Tibial nerve (tissue), 4 donors: Measurements from ENCODE around the gene RPL13. TPM values are rescaled to one million over a fixed set of nuclear protein-coding genes. Genes with fewer than 3 reads are reported as not detected.

Source experiments
- DNase-seq, 2 donors: peaks; one replicate each; pipeline ENCODE4 v3.0.0-alpha.2; 2019; ENCODE audit warnings: low spot score in 2 of 2
- H3K27ac ChIP-seq, 4 donors: fragments of 200-600 bp; sonication (generic) in 3 of 4; one replicate each; pipeline ENCODE4 v1.5.1; 2017 to 2019; ENCODE audit warnings: mild to moderate bottlenecking in 1 of 4
- H3K27me3 ChIP-seq, 2 donors: fragments of 200-600 bp; sonication (generic) in 1 of 2; one replicate each; pipeline versions ENCODE4 v1.5.1 to v1.6.0; 2017 to 2019
- H3K36me3 ChIP-seq, 3 donors: fragments of 200-600 bp; sonication (generic); one replicate each; pipeline ENCODE4 v1.5.1; 2018 to 2019
- H3K4me1 ChIP-seq, 4 donors: fragments of 200-600 bp; sonication (generic) in 3 of 4; one replicate each; pipeline ENCODE4 v1.5.1; 2017 to 2019
- H3K4me3 ChIP-seq, 4 donors: fragments of 200-600 bp; sonication (generic) in 3 of 4; one replicate each; pipeline ENCODE4 v1.5.1; 2017 to 2019; ENCODE audit warnings: mild to moderate bottlenecking in 1 of 4, moderate library complexity in 1 of 4
- H3K9me3 ChIP-seq, 4 donors: fragments of 200-600 bp; sonication (generic) in 3 of 4; one replicate each; pipeline ENCODE4 v1.5.1; 2017 to 2019
- EP300 ChIP-seq, 2 donors: sonication (generic); formaldehyde crosslinking; IDR thresholded peaks; one replicate each; pipeline ENCODE4 v1.6.1; 2017; ENCODE audit warnings: antibody characterized with exemption in 2 of 2, mild to moderate bottlenecking in 1 of 2
- POLR2A ChIP-seq, 2 donors: fragments of 450-650 bp; IDR thresholded peaks; one replicate each; pipeline ENCODE4 v1.6.1; 2017; ENCODE audit warnings: antibody characterized with exemption in 2 of 2, mild to moderate bottlenecking in 2 of 2, moderate library complexity in 2 of 2
- WGBS, 2 donors: methylation state at CpG; one replicate each; pipeline ENCODE4 v1.1.5; 2018; 5-methylcytosine and 5-hydroxymethylcytosine counted together
- total RNA-seq, 4 donors: library from RNA; depleted of rRNA; stranded (reverse); fragments of >200 nt; gene quantifications; one replicate each; pipeline ENCODE4 v1.1.0, GENCODE V29; 2016
- TF ChIP-seq, protein P1 (sequence below), 5 experiments: fragments of 200-600 bp in 3 of 5; fragments of 450-650 bp in 2 of 5; sonication (generic) in 3 of 5; IDR thresholded peaks; one replicate each; pipeline ENCODE4 v1.5.1; 2016 to 2019; ENCODE audit warnings: antibody characterized with exemption in 5 of 5, mild to moderate bottlenecking in 3 of 5, moderate library complexity in 2 of 5

Gene RPL13
- total RNA-seq, 4 donors from 2014 or later: 5,811 to 9,745 (median 6,935) TPM

DNA sequence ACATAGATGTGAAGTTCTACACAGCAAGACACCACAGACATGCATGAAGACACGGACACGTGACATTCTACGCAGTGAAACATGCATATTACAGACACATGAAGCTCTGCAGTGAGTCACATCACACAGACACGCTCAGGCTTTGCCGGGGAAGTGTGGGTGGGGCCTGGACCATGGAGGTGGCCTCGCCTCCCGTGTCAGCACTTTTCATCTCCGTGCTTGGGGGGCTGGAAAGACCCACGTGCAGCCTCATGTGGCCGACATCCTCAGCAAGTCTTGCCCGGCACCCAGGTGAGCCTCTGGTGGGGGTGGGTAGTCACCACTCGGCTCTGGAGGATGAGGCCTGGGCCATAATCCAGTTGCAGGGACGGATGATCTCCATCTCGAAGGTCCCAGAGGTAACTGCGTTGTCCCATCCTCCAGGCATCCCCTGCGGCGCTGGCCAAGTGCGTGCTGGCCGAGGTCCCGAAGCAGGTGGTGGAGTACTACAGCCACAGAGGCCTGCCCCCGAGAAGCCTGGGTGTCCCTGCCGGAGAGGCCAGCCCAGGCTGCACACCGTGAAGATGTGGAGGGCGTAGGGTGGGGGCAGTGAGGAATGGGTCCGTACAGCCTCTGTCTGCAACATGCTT lies 35.7 kb downstream of the RPL13 start:
- Histone ChIP-seq H3K27me3 (no peaks in the 10 kb centered on the region), H3K27ac (no peak overlapping the region), H3K9me3 (no peaks in the 10 kb centered on the region), H3K36me3 (no peaks in the 10 kb centered on the region), H3K4me3 (no peak overlapping the region), H3K4me1 (no peaks in the 10 kb centered on the region)
- 70 to 82% methylated on average over 22 to 24 of the region's 25 CpGs for WGBS, 2 donors
- DNase-seq: no peak
- TF ChIP-seq, protein P1, sequence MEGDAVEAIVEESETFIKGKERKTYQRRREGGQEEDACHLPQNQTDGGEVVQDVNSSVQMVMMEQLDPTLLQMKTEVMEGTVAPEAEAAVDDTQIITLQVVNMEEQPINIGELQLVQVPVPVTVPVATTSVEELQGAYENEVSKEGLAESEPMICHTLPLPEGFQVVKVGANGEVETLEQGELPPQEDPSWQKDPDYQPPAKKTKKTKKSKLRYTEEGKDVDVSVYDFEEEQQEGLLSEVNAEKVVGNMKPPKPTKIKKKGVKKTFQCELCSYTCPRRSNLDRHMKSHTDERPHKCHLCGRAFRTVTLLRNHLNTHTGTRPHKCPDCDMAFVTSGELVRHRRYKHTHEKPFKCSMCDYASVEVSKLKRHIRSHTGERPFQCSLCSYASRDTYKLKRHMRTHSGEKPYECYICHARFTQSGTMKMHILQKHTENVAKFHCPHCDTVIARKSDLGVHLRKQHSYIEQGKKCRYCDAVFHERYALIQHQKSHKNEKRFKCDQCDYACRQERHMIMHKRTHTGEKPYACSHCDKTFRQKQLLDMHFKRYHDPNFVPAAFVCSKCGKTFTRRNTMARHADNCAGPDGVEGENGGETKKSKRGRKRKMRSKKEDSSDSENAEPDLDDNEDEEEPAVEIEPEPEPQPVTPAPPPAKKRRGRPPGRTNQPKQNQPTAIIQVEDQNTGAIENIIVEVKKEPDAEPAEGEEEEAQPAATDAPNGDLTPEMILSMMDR (IDR thresholded peaks at IDR 0.05): no peak
- TF ChIP-seq POLR2A (IDR thresholded peaks at IDR 0.05) (no peak), EP300 (IDR thresholded peaks at IDR 0.05) (no peak)

DNA sequence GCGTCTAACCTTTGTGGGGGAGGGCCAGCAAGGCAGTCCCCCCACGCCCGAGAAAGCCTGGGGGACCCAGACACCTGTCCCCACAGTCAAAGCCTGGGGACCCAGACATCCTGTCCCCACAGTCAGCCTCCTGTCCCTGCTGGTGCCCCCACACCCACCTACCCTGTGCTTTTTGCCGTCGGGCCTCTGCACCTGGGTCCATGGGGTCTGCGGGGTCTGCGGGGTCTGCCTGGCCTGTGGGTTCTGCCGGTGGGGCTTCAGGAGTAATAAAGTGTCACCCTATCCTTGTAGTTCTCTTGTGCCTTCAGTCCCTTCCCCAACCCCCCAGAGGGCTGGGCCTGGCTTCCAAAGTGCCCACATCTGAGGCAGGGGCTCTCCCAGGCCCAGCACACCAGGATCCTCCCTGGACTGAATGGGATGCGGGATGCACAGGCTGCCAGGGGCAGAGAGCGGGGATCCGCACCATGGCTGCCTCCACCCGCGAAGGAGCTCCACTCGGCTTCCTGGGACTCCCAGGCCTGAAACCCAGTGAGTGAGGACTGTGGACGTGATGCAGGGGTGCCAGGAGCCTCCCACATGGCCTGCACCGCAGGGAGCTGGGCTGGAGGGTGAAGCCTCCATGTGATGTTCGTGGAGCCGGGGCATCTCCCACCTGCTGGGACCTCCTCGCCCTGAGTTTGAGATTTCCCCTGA lies 36.6 kb downstream of the RPL13 start:
- H3K4me1 ChIP-seq: peaks cover 0 to 2% (median 0%) of the 10 kb centered on the region in 4 donors

DNA sequence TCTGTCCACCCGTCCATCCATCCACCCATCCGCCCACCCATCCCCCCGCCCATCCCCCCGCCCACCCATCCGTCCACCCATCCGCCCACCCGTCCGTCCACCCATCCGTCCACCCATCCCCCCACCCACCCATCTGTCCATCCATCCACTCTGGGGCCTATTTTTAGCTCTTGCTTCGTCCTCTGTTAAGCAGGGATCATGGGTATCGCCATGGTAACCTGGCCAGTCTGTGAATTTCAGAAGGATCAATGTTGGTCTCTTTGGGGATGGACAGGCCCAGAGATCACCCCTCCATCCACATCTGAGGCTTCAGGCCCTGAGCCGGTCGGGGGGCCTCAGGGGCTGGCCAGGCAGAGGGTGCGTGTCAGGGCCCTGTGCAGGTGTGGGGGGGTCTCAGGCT lies 37.7 kb downstream of the RPL13 start:
- peaks cover 0 to 7% of the 10 kb centered on the region in 2 donors for H3K27me3 ChIP-seq
- peaks cover 0 to 13% (median 8%) of the 10 kb centered on the region in 4 donors for H3K4me1 ChIP-seq
- H3K36me3 ChIP-seq: no peaks in the 10 kb centered on the region
- no peaks in the 10 kb centered on the region for H3K9me3 ChIP-seq
- no peak for TF ChIP-seq EP300 (IDR thresholded peaks at IDR 0.05)
- no peak overlapping the region for H3K27ac ChIP-seq
- WGBS, 2 donors: 57 to 64% methylated on average over 2 to 12 of the region's 14 CpGs
- H3K4me3 ChIP-seq: no peak overlapping the region
- DNase-seq: no peak

More for the DNA sequence above, 36.6 kb downstream of the RPL13 start:
- TF ChIP-seq EP300 (IDR thresholded peaks at IDR 0.05) (no peak), POLR2A (IDR thresholded peaks at IDR 0.05) (no peak)
- TF ChIP-seq, protein P1 (IDR thresholded peaks at IDR 0.05): no peak
- H3K36me3 ChIP-seq: no peaks in the 10 kb centered on the region
- no peak overlapping the region for H3K27ac ChIP-seq
- peaks cover 0 to 4% of the 10 kb centered on the region in 2 donors for H3K27me3 ChIP-seq
- H3K4me3 ChIP-seq: no peak overlapping the region
- WGBS, 2 donors: 80 to 82% methylated on average over 18 to 19 of the region's 19 CpGs
- H3K9me3 ChIP-seq: no peaks in the 10 kb centered on the region
- no peak for DNase-seq

DNA sequence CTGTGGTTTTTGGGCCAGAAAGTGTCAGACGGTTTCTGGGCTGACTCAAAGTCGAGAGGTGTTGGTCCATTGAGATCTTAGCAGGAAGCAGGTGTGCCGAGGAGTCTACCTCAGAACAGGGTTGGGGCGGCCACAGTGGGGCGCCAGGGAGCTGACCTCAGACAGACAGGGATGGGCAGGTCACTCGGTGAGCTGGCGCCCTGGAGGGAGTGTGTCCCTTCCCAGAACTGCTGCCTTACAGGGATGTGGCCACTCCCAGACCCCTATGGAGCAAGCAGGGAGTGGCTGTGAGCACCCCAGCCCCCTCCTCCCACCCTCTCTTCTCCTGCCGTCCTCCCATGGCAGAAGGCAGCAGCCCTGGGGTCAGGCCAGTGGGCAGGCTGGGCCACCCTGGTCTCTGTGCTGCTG lies 39.0 kb downstream of the RPL13 start:
- peaks cover 0 to 7% of the 10 kb centered on the region in 2 donors for H3K27me3 ChIP-seq
- H3K9me3 ChIP-seq: no peaks in the 10 kb centered on the region
- no peak overlapping the region for H3K27ac ChIP-seq
- H3K4me1 ChIP-seq: peaks cover 0 to 13% (median 8%) of the 10 kb centered on the region in 4 donors
- WGBS, 2 donors: 31 to 54% methylated on average over 6 of the region's 8 CpGs
- H3K36me3 ChIP-seq: no peaks in the 10 kb centered on the region
- H3K4me3 ChIP-seq: no peak overlapping the region
- TF ChIP-seq, protein P1 (IDR thresholded peaks at IDR 0.05): peak in 1 of 5 experiments; percentile 12
- TF ChIP-seq EP300 (IDR thresholded peaks at IDR 0.05) (no peak), POLR2A (IDR thresholded peaks at IDR 0.05) (no peak)
- DNase-seq: no peak

DNA sequence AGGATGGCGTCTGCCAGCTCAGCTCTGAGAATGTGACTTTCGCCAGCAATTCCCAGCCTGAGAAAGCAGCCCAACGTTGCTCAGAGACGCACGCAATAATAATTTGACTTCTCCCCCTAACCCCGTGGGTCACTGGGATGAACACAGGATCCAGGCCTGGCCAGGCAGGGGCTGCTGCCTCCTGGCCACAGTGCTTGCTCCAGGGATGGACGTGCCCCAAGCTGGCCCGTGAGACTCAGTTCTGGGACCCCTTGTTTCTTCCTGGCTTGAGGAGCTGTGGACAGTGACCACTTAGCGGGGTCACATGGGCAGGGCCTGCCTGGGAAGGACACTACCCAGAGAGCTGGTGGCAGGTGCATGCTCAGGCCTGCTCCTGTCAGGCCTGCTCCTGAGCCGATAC lies 39.4 kb downstream of the RPL13 start:
- 62 to 87% methylated on average over 6 to 10 of the region's 10 CpGs for WGBS, 2 donors
- TF ChIP-seq EP300 (IDR thresholded peaks at IDR 0.05): no peak
- TF ChIP-seq POLR2A (IDR thresholded peaks at IDR 0.05): no peak
- TF ChIP-seq, protein P1 (IDR thresholded peaks at IDR 0.05): no peak
- H3K4me1 ChIP-seq: peaks cover 0 to 13% (median 8%) of the 10 kb centered on the region in 4 donors
- H3K9me3 ChIP-seq: no peaks in the 10 kb centered on the region
- H3K27me3 ChIP-seq: peaks cover 0 to 11% of the 10 kb centered on the region in 2 donors
- DNase-seq: no peak
- H3K4me3 ChIP-seq: no peak overlapping the region
- no peak overlapping the region for H3K27ac ChIP-seq
- no peaks in the 10 kb centered on the region for H3K36me3 ChIP-seq
